SK-N-SH treated with all-trans-retinoic acid at 6 μM for 48 hours (cell line): ENCODE data around the gene IRS1.

ENCODE experiments used
- ATAC-seq: fragments of 200-7000 bp; cut with Tn5 transposase; 3 replicates; pipeline ENCODE4 v1.9.1; 2020; ENCODE audit warnings: mild to moderate bottlenecking, moderate library complexity
- CREB5 ChIP-seq: fragments of 250-450 bp; sonication (Bioruptor Pico); IDR thresholded peaks from 2 replicates; pipeline ENCODE4 v1.5.1; 2020; ENCODE audit warnings: low read depth, mild to moderate bottlenecking, moderate library complexity
- CSDC2 ChIP-seq: fragments of 250-450 bp; sonication (Bioruptor Pico); IDR thresholded peaks from 2 replicates; pipeline ENCODE4 v1.5.0; 2020; ENCODE audit warnings: mild to moderate bottlenecking, moderate library complexity
- ISL1 ChIP-seq: fragments of 250-450 bp; sonication (Bioruptor Pico); IDR thresholded peaks from 2 replicates; pipeline ENCODE4 v2.1.2; 2022; ENCODE audit warnings: mild to moderate bottlenecking, moderate library complexity
- OSR1 ChIP-seq: fragments of 250-450 bp; sonication (Bioruptor Pico); IDR thresholded peaks from 2 replicates; pipeline ENCODE4 v1.8.0; 2022; ENCODE audit warnings: moderate library complexity, mild to moderate bottlenecking, inconsistent platforms
- POU6F1 ChIP-seq: fragments of 250-450 bp; sonication (Bioruptor Pico); IDR thresholded peaks from 2 replicates; pipeline ENCODE4 v1.8.0; 2021; ENCODE audit warnings: low read depth, mild to moderate bottlenecking, moderate library complexity, borderline replicate concordance
- PPARA ChIP-seq: fragments of 250-450 bp; sonication (Bioruptor Pico); IDR thresholded peaks from 2 replicates; pipeline ENCODE4 v1.5.0; 2020; ENCODE audit warnings: mild to moderate bottlenecking, borderline replicate concordance
- RARB ChIP-seq: fragments of 250-450 bp; sonication (Bioruptor Pico); IDR thresholded peaks from 2 replicates; pipeline ENCODE4 v1.8.0; 2021; ENCODE audit warnings: mild to moderate bottlenecking, moderate library complexity
- TCF4 ChIP-seq: fragments of 250-450 bp; sonication (Bioruptor Pico); IDR thresholded peaks from 2 replicates; pipeline ENCODE4 v1.8.0; 2021; ENCODE audit warnings: mild to moderate bottlenecking, moderate library complexity, borderline replicate concordance
- TOX ChIP-seq: fragments of 250-450 bp; sonication (Bioruptor Pico); IDR thresholded peaks from 2 replicates; pipeline ENCODE4 v1.8.0; 2021; ENCODE audit warnings: mild to moderate bottlenecking, moderate library complexity, borderline replicate concordance
- TSHZ2 ChIP-seq: fragments of 250-450 bp; sonication (Bioruptor Pico); IDR thresholded peaks from 2 replicates; pipeline ENCODE4 v1.5.0; 2020; ENCODE audit warnings: mild to moderate bottlenecking, moderate library complexity
- ZC3H10 ChIP-seq: fragments of 250-450 bp; sonication (Bioruptor Pico); IDR thresholded peaks from 2 replicates; pipeline ENCODE4 v1.5.1; 2021; ENCODE audit warnings: mild to moderate bottlenecking, moderate library complexity
- ZFP30 ChIP-seq: fragments of 450-650 bp; formaldehyde crosslinking; IDR thresholded peaks from 2 replicates; pipeline ENCODE4 v1.5.0; 2022; ENCODE audit warnings: mild to moderate bottlenecking, moderate library complexity
- ZNF565 ChIP-seq: fragments of 450-650 bp; formaldehyde crosslinking; conservative IDR thresholded peaks from 2 replicates; pipeline ENCODE4 v1.5.0; 2020; ENCODE audit warnings: low read depth, mild to moderate bottlenecking, moderate library complexity

The IRS1 gene

GRCh38 chr2:226773291-226773690, 26.3 kb downstream of the IRS1 start:
- peak; percentile 47; the same call in 2 of the 3 replicates for ATAC-seq

GRCh38 chr2:226772389-226773179, 27.0 kb downstream of the IRS1 start:
- TF ChIP-seq PPARA (CRISPR knock-in tag) (no peak), CREB5 (CRISPR knock-in tag) (no peak), POU6F1 (CRISPR knock-in tag) (no peak)
- peak; percentile 62; the same call in 2 of the 3 replicates for ATAC-seq

More at GRCh38 chr2:226773291-226773690, 26.3 kb downstream of the IRS1 start:
- no peak for TF ChIP-seq ISL1 (CRISPR knock-in tag)
- TF ChIP-seq TCF4 = no peak
- TF ChIP-seq CSDC2 (CRISPR knock-in tag) = no peak
- no peak for TF ChIP-seq OSR1
- no peak for TF ChIP-seq ZC3H10 (CRISPR knock-in tag)
- TF ChIP-seq RARB = no peak
- TF ChIP-seq PPARA (CRISPR knock-in tag) = no peak
- no peak for TF ChIP-seq CREB5 (CRISPR knock-in tag)
- TF ChIP-seq ZFP30 = no peak
- TF ChIP-seq TOX (CRISPR knock-in tag) = no peak
- TF ChIP-seq ZNF565 (CRISPR knock-in tag) = no peak
- TF ChIP-seq TSHZ2 (CRISPR knock-in tag) = no peak

- TF ChIP-seq POU6F1 (CRISPR knock-in tag) = no peak
Measured at GRCh38 chr2:226771067-226771466, 28.6 kb downstream of the IRS1 start.

GRCh38 chr2:226767056-226767813, 32.4 kb downstream of the IRS1 start:
- ATAC-seq = no peak
- TF ChIP-seq PPARA (CRISPR knock-in tag) (no peak), ZC3H10 (CRISPR knock-in tag) (no peak)
- TF ChIP-seq, all 23 proteins: peak for 0

More at GRCh38 chr2:226771067-226771466, 28.6 kb downstream of the IRS1 start:
- ATAC-seq = no peak
